ENCODE measurements around the gene CRYGA.

Gene CRYGA

GRCh38 chr2:208130712-208131110, 32.7 kb downstream of the CRYGA start:
- no peak for TF ChIP-seq CTCF (IDR thresholded peaks at IDR 0.05; ENCODE audit: insufficient read depth, low read length)
- no peak for TF ChIP-seq GABPA (IDR thresholded peaks at IDR 0.05; ENCODE audit: low read depth)
- TF ChIP-seq SPI1 (IDR thresholded peaks at IDR 0.05; ENCODE audit: borderline replicate concordance, low read depth), result no peak
- no peak for TF ChIP-seq POLR2AphosphoS5 (IDR thresholded peaks at IDR 0.05; ENCODE audit: low read depth)
- TF ChIP-seq REST (IDR thresholded peaks at IDR 0.05; ENCODE audit: insufficient replicate concordance, low read depth), result no peak
- no peak overlapping the region for H3K27ac ChIP-seq (replicated peaks)
- no peak overlapping the region for H3K4me3 ChIP-seq (replicated peaks; ENCODE audit: insufficient read depth, low read length)
- no peaks in the 10 kb centered on the region for H3K27me3 ChIP-seq (ENCODE audit: insufficient read depth, poor library complexity, severe bottlenecking)
- no peak for DNase-seq (ENCODE audit: low read depth in 1 of 2, low spot score in 1 of 2)

- TF ChIP-seq GABPA (IDR thresholded peaks at IDR 0.05; ENCODE audit: low read depth) (no peak), REST (IDR thresholded peaks at IDR 0.05; ENCODE audit: insufficient replicate concordance, low read depth) (no peak), SPI1 (IDR thresholded peaks at IDR 0.05; ENCODE audit: borderline replicate concordance, low read depth) (no peak), POLR2AphosphoS5 (IDR thresholded peaks at IDR 0.05; ENCODE audit: low read depth) (no peak), CTCF (IDR thresholded peaks at IDR 0.05; ENCODE audit: insufficient read depth, low read length) (no peak)
- H3K4me3 ChIP-seq (replicated peaks; ENCODE audit: insufficient read depth, low read length), result no peak within 1 kb of the TSS
- H3K27me3 ChIP-seq (ENCODE audit: insufficient read depth, poor library complexity, severe bottlenecking), result no peaks in the 10 kb centered on the region
- no peak within 1 kb of the TSS for H3K27ac ChIP-seq (replicated peaks)
- DNase-seq (ENCODE audit: low read depth in 1 of 2, low spot score in 1 of 2), result no peak
Observed at GRCh38 chr2:208129744-208130711, 33.4 kb downstream of the CRYGA start, which contains the start of gene CRYGC. Gene CRYGC, minus strand, starts transcription at chr2:208129828. Its CDS starts 36 bp downstream, at chr2:208129792.

GRCh38 chr2:208128136-208128535, 35.3 kb downstream of the CRYGA start:
- TF ChIP-seq REST (IDR thresholded peaks at IDR 0.05; ENCODE audit: insufficient replicate concordance, low read depth), result no peak
- no peak for TF ChIP-seq GABPA (IDR thresholded peaks at IDR 0.05; ENCODE audit: low read depth)
- TF ChIP-seq CTCF (IDR thresholded peaks at IDR 0.05; ENCODE audit: insufficient read depth, low read length), result no peak
- TF ChIP-seq POLR2AphosphoS5 (IDR thresholded peaks at IDR 0.05; ENCODE audit: low read depth), result no peak
- H3K27me3 ChIP-seq (ENCODE audit: insufficient read depth, poor library complexity, severe bottlenecking), result no peaks in the 10 kb centered on the region
- no peak overlapping the region for H3K4me3 ChIP-seq (replicated peaks; ENCODE audit: insufficient read depth, low read length)
- no peak overlapping the region for H3K27ac ChIP-seq (replicated peaks)
- DNase-seq (ENCODE audit: low read depth in 1 of 2, low spot score in 1 of 2), result no peak
